Nephron (organoid): Measurements from ENCODE around the gene SF3B3.
"Not testable (repeated sequence)": the region's sequence is repeated elsewhere in the genome, so short reads cannot be mapped to it uniquely, and the experiment has no call there.

Experiments used
- H3K27ac Mint-ChIP-seq, 3 experiments: 2 replicates each; pipeline ENCODE4 v1.8.0; 2020; ENCODE audit warnings: mixed read lengths in 3 of 3, mild to moderate bottlenecking in 2 of 3, moderate library complexity in 1 of 3
- H3K27me3 Mint-ChIP-seq: 2 replicates; pipeline ENCODE4 v1.8.0; 2021; ENCODE audit warnings: low read depth, mild to moderate bottlenecking, moderate library complexity, mixed read lengths
- H3K36me3 Mint-ChIP-seq: 2 replicates; pipeline ENCODE4 v1.8.0; 2020; ENCODE audit warnings: low read depth, mixed read lengths
- H3K4me1 Mint-ChIP-seq: 2 replicates; pipeline ENCODE4 v1.8.0; 2020; ENCODE audit warnings: mixed read lengths
- H3K4me3 Mint-ChIP-seq, 3 experiments: 2 replicates each; pipeline ENCODE4 v1.8.0; 2020; ENCODE audit warnings: mild to moderate bottlenecking in 3 of 3, mixed read lengths in 3 of 3, moderate library complexity in 2 of 3
- H3K9me3 Mint-ChIP-seq: 2 replicates; pipeline ENCODE4 v1.8.0; 2020; ENCODE audit warnings: mixed read lengths
- TF ChIP-seq, protein P1 (sequence below), 3 experiments: fragments of 200-600 bp; sonication (generic); IDR thresholded peaks; one replicate each; pipeline ENCODE4 v1.5.0; 2021; ENCODE audit warnings: antibody characterized with exemption in 3 of 3; ENCODE audit not compliant: unreplicated experiment in 3 of 3

The SF3B3 gene

DNA sequence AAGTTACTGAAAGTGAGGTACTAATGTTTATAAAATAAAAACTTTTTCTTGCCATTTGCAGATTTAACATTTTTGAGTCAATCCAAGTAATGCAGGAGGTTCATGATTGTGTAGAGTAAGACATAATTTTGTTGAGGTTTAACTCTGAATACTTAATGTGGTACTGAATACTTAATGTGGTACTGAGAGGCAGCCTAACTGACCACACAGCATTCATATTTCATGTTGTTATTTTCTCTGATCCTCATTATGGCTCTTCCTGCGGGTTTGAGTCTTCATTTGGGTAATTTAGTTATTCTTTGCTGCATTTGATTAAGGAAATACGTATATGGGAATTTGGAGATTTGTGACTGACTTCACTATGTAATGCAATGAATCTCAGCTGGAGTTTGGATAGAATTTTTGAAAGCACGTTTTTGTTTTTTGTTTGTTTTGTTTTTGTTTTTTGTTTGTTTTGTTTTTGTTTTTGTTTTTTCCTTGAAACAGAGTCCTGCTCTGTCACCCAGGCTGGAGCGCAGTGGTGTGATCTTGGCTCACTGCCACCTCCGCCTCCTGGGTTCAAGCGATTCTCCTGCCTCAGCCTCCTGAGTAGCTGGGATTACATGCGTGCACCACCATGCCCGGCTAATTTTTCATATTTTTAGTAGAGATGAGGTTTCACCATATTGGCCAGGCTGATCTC lies 3.8 kb downstream of the SF3B3 start:
- Mint-ChIP-seq H3K9me3 (no peaks in the 10 kb centered on the region), H3K4me3 (peak overlapping the region; percentile 76 to 88 (median 84)), H3K4me1 (peaks cover 54% of the 10 kb centered on the region), H3K27me3 (no peaks in the 10 kb centered on the region), H3K27ac (peak overlapping the region in 2 of 3 experiments; percentile 21 to 35), H3K36me3 (peaks cover 48% of the 10 kb centered on the region)
- TF ChIP-seq, protein P1, sequence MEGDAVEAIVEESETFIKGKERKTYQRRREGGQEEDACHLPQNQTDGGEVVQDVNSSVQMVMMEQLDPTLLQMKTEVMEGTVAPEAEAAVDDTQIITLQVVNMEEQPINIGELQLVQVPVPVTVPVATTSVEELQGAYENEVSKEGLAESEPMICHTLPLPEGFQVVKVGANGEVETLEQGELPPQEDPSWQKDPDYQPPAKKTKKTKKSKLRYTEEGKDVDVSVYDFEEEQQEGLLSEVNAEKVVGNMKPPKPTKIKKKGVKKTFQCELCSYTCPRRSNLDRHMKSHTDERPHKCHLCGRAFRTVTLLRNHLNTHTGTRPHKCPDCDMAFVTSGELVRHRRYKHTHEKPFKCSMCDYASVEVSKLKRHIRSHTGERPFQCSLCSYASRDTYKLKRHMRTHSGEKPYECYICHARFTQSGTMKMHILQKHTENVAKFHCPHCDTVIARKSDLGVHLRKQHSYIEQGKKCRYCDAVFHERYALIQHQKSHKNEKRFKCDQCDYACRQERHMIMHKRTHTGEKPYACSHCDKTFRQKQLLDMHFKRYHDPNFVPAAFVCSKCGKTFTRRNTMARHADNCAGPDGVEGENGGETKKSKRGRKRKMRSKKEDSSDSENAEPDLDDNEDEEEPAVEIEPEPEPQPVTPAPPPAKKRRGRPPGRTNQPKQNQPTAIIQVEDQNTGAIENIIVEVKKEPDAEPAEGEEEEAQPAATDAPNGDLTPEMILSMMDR (IDR thresholded peaks at IDR 0.05; ENCODE audit: unreplicated experiment in 3 of 3) = no peak

DNA sequence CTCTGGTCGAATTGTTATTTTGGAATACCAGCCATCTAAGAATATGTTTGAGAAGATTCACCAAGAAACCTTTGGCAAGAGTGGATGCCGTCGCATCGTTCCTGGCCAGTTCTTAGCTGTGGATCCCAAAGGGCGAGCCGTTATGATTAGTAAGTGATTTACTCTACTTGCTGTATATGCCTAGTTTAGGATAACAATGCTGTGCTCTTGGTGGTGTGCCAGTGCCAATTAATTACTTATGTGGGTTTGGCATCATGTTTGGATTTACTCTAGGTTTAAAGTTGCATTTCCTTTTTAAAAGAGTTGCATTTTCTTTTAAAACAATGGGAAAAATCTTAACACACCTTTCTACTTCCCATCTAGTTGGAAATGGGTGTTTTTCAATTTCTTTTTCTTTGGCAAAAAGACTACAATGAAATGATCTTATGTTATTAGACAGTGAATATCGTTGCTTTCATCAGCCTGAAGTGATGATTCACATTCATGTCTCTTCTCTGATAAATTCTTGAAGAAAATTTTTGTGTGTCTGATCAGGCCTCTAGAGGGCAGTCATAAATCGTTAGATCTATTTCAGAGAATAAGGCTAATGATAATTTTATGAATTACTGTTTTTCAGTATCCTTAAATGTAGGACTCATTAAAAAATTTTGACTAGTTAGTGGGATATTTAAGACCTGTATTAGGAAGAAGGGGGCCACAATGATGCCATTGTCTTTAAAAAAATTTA lies 5.6 kb downstream of the SF3B3 start:
- Mint-ChIP-seq H3K9me3 (no peaks in the 10 kb centered on the region), H3K4me1 (peaks cover 37% of the 10 kb centered on the region), H3K27ac (peak overlapping the region in 2 of 3 experiments; percentile 24 to 49), H3K4me3 (peak overlapping the region; percentile 21 to 60 (median 46)), H3K36me3 (peaks cover 64% of the 10 kb centered on the region), H3K27me3 (no peaks in the 10 kb centered on the region)
- TF ChIP-seq, protein P1 (IDR thresholded peaks at IDR 0.05; ENCODE audit: unreplicated experiment in 3 of 3) = peak; percentile 41 to 59 (median 49)

DNA sequence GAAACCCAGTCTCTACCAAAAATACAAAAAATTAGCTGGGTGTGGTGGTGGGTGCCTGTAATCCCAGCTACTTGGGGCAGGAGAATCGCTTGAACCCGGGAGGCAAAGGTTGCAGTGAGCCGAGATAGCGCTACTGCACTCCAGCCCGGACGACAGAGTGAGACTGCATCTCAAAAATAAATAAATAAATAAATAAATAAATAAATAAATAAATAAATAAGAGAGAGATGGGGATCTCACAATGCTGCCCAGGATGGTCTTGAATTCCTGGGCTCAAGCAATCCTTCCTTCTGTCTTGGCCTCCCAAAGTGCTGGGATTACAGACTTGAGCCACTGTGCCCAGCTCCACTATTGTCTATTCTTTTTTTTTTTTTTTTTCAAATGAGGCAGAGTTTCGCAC lies 6.3 kb downstream of the SF3B3 start:
- H3K9me3 Mint-ChIP-seq, H3K27me3 Mint-ChIP-seq, H3K4me3 Mint-ChIP-seq, H3K27ac Mint-ChIP-seq: not testable (repeated sequence)
- peaks cover 35% of the 10 kb centered on the region for H3K4me1 Mint-ChIP-seq
- H3K36me3 Mint-ChIP-seq = peaks cover 70% of the 10 kb centered on the region

DNA sequence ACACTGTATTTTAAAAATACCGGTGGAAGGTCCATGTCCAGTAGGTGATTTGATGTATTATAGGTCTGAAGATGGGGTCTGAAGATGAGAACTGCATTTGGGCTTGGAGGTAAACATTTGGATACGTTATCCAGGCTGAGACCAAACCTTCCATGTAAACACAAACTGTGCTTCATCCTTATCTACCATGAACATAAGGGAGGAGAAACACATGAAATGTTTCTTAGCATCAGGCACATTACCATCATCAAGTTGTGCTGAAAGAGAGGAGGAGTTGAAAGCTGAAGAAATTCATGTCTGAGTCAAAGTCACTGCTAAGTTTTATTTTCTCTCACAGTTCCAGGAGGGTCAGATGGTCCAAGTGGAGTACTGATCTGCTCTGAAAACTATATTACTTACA lies 11.4 kb downstream of the SF3B3 start:
- no peak overlapping the region for H3K4me3 Mint-ChIP-seq
- H3K36me3 Mint-ChIP-seq = peaks cover 78% of the 10 kb centered on the region
- no peaks in the 10 kb centered on the region for H3K27me3 Mint-ChIP-seq
- peak overlapping the region in 1 of 3 experiments; percentile 42 for H3K27ac Mint-ChIP-seq
- H3K9me3 Mint-ChIP-seq = no peaks in the 10 kb centered on the region
- TF ChIP-seq, protein P1 (IDR thresholded peaks at IDR 0.05; ENCODE audit: unreplicated experiment in 3 of 3) = no peak
- H3K4me1 Mint-ChIP-seq = no peaks in the 10 kb centered on the region

DNA sequence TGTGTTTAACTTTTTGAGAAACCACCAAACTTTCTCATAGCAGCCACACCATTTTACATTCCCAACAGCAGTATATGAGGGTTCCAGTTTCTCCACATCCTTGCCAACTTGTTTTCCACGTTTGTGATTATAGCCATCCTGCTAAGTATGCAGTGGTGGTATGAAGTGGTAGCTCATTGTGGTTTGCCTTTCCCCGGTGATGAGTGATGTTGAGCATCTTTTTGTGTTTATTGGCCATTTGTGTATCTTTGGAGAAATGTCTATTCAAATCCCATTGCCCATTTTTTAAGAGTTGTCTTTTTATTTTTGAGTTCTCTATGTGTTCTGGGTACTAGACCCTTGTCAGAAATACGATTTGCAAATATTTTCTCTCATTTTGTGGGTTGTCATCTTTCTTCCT lies 17.4 kb downstream of the SF3B3 start:
- TF ChIP-seq, protein P1 (IDR thresholded peaks at IDR 0.05; ENCODE audit: unreplicated experiment in 3 of 3) = no peak
- H3K9me3 Mint-ChIP-seq = no peaks in the 10 kb centered on the region
- H3K36me3 Mint-ChIP-seq = peaks cover 74% of the 10 kb centered on the region
- no peaks in the 10 kb centered on the region for H3K27me3 Mint-ChIP-seq
- H3K4me3 Mint-ChIP-seq = no peak overlapping the region
- no peaks in the 10 kb centered on the region for H3K4me1 Mint-ChIP-seq
- H3K27ac Mint-ChIP-seq = no peak overlapping the region

DNA sequence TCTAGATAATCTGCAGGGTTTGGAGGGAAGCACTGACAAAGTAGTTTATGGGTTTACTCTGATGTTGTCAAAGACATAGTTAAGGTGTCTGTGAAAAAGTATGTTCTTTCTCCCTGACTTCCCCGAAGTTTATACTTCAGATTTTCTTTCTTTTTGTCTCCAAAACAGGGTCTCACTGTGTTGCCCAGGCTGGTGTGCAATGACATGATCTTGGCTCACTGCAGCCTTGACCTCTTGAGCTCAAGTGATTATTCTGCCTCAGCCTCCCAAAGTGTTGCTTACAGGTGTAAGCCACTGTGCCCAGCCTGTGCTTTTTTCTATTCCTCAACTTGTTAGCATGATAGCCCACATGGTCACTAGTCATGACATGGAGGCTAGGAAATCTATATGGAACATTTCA lies 20.9 kb downstream of the SF3B3 start:
- no peak overlapping the region for H3K27ac Mint-ChIP-seq
- H3K9me3 Mint-ChIP-seq = no peaks in the 10 kb centered on the region
- H3K36me3 Mint-ChIP-seq = peaks cover 74% of the 10 kb centered on the region
- H3K27me3 Mint-ChIP-seq = no peaks in the 10 kb centered on the region
- H3K4me3 Mint-ChIP-seq = no peak overlapping the region
- H3K4me1 Mint-ChIP-seq = no peaks in the 10 kb centered on the region
- TF ChIP-seq, protein P1 (IDR thresholded peaks at IDR 0.05; ENCODE audit: unreplicated experiment in 3 of 3) = no peak
